A549 (cell line): ENCODE results near the gene METRNL.
"Not testable (repeated sequence)": the region's sequence is repeated elsewhere in the genome, so short reads cannot be mapped to it uniquely, and the experiment has no call there.

Source experiments
- ESRRA ChIP-seq: fragments of 150-350 bp; IDR thresholded peaks from 2 replicates; pipeline ENCODE4 v1.6.1; 2014; ENCODE audit warnings: mild to moderate bottlenecking, low read length, borderline replicate concordance
- NFE2L2 ChIP-seq: fragments of 150-350 bp; conservative IDR thresholded peaks from 2 replicates; pipeline ENCODE4 v1.6.1; 2014; ENCODE audit warnings: low read length
- POLR2A ChIP-seq: IDR thresholded peaks from 2 replicates; pipeline ENCODE4 v1.6.1; 2012; ENCODE audit warnings: mild to moderate bottlenecking, low read length
- REST ChIP-seq: fragments of 200-600 bp; sonication (generic); IDR thresholded peaks from 2 replicates; pipeline ENCODE4 v1.6.1; 2016; ENCODE audit warnings: antibody characterized with exemption, mild to moderate bottlenecking, moderate library complexity

DNA sequence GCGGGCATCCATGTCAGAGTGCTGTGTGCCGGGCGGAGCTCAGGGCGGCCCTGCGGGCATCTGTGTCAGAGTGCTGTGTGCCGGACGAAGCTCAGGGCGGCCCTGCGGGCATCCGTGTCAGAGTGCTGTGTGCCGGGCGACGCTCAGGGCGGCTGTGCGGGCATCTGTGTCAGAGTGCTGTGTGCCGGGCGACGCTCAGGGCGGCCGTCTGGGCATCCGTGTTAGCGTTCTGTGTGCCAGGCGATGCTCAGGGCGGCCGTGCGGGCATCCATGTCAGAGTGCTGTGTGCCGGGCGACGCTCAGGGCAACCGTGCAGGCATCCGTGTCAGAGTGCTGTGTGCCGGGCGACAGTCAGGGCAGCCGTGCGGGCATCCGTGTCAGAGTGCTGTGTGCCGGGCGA is 55.0 kb downstream of the METRNL start:
- not testable (repeated sequence) for TF ChIP-seq POLR2A, REST, ESRRA, NFE2L2
